DMS 273 (cell line): ENCODE results near the gene WDR6.
"Not testable (repeated sequence)": the region's sequence is repeated elsewhere in the genome, so short reads cannot be mapped to it uniquely, and the experiment has no call there.

Experiments used
- DNase-seq: peaks from one replicate; lab custom pipeline; 2025; ENCODE audit not compliant: unreplicated experiment; lab: John Stamatoyannopoulos, UW

Gene WDR6

DNA sequence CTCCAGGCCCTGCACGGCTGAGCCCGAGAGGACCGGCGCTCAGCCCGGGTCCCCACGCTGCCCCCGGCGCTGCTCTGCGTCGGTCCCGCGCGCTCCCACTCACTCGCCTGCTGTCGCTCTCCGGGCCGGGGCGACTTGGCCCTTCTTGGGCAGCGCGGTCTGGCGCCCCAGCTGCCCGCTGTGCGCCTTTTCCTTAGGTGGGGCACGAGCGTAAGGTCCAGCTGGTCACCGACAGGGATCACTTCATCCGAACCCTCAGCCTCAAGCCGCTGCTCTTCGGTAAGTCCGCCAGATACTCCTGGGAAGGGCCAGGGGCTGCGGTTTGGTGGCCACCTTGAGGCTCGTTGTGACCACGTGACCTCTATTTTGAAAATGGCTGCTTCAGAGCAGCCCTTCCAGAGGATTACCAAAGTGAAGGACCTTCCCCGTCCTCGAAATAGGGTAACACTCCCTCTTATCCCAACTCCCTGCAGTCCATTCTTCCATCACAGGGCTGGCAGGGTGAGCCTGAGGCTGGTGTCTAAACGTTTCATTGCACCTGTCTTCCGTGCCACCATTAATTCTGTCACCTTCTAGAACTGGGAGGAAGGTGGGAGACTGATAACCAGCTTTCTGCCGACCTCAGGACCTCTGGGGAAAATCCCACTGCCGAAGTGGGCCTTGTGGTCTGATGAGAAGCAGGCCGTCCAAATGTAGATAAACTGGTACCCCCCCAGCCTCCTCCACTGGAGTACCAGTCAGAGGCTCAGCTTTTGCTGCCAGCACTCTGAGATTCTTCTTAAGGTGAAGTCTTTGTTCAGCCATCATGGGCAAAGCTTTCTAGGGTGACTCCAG lies 16.3 kb upstream of the WDR6 start:
- DNase-seq = peak; percentile 48

DNA sequence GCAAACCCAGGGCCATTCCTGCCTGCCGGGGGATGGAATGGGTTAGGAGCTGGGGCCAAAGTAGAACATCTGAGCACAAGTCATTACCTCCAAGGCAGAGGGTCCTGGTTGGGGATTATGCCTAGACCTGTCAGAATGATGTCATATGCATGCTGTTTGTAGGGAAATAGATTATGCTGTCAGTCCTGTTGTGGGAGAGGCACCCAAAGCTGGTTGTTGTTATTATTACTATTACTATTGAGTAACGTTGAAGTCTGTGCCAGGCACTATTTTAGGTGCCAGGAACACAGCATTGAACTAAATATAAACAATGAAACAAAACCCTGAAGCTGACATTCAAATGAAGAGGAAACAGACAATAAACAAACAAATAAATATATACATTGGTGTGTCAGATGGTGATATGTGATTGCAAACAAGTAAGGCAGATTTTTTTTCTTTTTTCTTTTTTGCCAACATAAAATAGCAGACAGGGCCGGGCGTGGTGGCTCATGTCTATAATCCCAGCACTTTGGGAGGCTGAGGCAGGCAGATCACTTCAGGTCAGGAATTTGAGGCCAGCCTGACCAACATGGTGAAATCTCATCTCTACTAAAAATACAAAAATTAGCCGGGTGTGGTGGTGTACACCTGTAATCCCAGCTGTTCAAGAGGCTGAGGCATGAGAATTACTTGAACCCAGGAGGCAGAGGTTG lies 15.2 kb upstream of the WDR6 start:
- DNase-seq = no peak

DNA sequence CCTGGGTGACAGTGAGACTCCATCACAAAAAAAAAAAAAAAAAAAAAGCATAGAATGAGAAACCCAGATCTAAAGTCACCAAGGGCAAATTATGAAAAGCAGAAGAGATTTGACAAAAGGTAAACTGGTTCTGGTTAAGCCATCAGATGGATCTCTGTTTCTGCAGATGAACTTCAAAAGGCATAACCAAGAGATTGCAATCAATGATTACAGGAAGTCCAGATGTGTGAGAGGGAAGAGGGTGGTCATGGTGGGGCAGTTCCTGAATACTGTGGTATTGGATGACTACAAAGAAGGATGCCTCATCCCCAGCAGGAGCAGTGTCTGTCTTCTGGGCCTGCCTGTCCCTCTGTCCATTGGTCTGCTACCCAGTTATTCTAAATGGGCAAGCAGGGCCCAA lies 13.4 kb upstream of the WDR6 start:
- DNase-seq = no peak

DNA sequence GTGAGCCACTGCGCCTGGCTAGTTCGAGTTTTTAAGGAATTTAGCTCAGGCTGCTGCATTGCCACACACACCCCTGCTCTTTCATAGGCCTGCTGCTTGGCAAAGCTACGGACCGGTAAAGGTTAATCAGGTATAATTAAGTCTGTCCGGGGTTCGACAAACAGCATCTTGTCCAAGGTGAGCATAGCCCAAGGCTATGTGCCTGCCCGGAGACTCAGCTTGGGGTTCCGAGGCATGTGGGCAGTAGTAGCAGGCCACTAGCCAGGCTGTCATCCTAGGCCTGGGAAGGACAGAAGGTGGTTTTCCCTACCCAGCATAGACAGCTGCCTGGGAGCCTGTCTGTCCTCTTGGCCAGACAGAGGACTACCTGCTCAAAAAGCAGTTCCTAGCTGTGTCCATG lies 10.6 kb upstream of the WDR6 start:
- no peak for DNase-seq

DNA sequence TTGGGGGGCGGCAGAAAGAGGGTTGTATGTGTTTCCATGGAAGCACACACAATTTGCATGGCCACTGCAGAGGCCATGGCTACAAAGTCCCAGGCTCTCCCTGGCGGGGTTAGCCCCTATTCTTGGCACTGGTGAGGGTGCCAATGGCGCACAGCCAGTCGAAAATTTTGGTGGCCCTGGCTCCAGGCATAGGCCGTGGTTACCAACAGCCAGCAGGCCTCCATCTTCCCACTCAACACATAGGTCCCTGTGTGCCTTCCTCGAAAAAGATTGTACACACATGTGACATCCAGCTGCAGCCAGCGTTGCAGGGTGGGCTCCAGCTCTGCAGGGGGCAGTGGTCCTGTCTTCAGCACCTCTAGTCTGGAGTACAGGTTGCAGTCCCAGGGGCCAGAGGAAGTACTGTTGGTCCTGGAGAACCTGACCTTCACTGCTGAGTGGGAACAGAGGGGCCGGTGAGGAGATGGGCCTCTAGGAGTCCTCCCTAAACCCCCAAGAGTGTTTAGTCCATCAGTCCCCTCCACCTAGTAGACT lies 10.0 kb upstream of the WDR6 start:
- no peak for DNase-seq

DNA sequence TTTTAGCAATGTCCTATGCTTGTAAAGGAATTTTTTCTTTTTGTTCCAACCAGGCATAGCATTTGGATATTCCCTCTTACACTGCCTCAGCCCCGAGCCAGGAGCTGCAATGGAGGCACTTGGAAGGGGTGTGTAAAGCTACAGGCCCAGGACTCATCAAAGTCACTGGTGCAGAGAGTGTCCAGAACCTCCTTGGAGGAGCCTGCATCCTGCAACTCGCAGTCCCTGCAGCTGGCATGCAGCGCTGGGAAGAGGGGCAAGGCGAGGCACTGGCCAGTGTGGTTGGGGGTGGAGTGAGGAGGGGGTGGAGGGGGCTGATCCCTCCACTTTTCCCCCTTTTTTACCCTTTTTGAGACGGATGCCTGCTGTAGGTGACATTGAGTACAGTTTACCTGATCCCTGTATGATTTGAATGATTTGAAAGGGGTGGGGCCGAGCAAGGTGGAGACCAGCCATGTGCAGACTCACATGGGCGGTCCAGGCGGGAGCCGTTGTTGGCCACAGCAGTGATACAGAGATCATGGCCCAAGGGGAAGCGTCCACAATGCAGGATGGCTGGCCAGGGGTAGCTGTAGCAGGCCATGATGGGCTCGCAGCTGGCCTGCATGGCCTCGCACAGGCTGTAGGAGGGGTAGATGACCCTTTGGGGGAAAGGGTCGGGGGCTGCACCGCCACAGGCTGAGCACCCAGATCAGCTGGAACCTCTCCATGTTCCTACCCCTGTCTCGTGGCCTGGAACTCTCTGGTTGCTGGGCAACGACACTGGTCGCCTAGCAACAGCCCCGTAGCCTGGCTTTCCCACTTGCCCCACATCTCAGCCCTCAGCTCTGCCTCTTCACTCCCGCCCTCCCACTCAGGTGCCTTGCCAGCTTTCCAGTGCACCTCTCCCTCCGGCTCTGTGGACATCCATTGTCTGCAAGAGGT lies 9.2 kb upstream of the WDR6 start:
- peak; percentile 58 for DNase-seq

DNA sequence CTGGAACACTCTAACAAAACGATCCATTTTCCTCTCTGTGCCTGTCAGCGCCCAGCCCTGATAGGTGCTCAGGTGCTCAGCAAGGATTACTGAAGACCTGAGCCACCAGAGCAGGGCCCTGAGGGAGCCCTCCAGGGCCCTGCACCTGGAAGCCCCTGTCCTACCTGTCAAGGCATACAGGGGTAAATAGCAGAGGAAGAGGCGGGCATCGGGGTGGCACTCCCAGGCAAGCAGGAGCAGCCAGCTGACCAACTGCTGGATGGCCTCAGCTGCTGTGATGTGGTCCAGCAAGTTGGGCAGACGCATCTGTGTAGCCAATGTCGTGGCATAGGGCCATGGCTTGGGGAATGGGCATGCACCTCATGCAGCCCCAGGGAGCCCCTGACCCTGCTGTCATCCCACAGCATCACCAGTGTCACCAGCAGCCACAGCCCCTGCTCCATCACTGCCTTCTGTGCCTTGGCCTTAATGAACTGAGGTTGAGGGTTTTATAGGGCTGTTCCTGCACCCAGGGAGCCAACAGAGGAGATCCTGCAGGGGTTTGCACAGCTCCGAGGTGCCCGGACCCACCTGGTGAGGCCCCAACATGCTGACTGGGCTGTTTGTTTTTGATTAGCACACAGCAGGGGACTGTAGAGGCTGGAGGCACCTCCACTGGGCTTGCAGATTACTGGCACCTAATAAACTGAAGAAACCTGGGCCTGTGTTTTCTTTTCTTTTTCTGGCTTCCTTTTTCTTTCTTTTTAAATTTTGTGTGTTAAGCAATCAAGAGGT lies 7.9 kb upstream of the WDR6 start:
- DNase-seq = no peak

DNA sequence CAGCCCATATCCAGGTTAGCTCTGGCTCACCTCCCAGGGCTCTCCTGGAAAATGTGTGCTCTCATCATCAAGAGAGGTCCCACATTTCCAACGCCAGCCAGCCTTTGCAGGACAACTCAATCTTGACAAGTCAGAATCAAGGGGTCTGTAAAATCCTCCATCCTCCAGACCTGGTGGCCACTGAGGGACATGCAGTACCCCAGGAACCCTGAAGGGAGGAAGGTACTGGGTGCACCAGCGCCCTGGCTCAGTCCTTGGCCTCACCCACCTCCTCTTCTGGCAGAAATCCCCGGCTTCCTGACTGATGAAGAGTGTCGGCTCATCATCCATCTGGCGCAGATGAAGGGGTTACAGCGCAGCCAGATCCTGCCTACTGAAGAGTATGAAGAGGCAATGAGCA lies 6.0 kb upstream of the WDR6 start:
- peak; percentile 18 for DNase-seq

DNA sequence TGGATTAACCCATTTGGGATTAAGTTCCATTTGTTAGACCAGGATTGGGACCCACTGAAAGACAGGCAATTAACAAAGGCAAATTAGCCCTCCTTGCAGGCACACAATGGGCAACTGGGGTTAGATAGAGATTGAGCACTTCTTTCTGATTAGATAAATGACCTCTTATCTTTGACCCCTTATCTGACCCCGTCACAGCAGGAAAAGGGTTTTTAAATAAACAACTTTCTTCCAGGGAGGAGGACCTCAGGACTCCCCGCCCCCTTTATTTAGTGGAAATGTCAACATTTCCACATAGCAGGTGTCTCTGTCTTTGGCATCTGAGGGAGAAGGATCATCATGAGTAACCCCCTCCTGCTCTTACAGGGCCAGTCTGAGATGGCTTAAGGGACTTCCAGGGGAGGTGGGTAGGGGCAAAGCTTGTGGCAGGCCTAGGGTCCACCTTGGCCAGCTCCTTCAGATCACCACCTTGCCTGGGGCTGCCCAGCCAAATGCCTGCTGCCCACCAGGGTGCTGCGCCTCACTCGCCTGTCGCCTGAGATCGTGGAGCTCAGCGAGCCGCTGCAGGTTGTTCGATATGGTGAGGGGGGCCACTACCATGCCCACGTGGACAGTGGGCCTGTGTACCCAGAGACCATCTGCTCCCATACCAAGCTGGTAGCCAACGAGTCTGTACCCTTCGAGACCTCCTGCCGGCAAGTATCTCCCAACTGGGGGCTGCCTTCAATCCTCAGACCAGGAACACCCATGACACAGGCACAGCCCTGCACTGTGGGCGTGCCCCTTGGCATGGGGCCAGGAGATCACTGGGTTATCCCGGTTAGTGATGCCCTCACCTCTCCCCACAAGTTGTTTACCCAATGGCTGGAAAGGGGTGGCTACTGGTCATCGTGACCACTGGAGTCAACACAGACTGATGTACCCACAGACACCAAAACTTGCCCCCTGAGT lies 2.6 kb upstream of the WDR6 start:
- peak; percentile 42 for DNase-seq

DNA sequence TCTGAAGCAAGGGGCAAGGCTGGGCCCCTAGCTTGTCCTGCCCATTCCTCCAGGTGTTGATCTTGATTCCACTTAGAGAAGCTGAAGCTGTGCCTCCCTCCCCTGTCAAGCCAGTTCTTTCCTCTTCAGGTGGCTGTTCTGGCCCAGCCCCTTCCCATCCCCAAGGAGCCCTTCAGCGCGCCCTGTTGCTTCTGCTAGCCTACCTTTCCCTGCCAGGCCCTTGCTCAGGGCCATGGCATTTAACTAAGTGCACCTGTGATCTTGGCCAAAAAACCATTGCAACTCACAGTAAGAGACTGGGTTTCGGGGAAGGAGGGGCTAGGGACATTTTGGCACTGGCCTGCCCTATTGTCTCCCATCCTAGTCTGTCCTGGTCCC lies 1.9 kb upstream of the WDR6 start:
- no peak for DNase-seq

DNA sequence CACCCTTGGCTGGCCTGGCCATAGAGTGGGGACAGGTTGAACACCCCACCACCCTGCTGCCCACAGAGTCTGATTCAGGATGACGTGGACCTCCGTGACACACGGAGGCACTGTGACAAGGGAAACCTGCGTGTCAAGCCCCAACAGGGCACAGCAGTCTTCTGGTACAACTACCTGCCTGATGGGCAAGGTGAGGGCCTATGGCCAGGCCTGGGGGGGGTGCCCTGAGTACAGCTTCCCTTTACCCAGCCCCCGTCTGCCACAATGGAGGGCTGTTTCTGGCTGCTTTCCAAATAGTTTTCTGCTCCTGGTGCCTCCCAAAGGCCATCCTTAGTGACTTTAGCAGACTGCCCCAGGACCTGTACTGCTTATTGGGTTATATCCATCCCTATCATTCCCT lies 1.2 kb upstream of the WDR6 start:
- peak; percentile 33 for DNase-seq

DNA sequence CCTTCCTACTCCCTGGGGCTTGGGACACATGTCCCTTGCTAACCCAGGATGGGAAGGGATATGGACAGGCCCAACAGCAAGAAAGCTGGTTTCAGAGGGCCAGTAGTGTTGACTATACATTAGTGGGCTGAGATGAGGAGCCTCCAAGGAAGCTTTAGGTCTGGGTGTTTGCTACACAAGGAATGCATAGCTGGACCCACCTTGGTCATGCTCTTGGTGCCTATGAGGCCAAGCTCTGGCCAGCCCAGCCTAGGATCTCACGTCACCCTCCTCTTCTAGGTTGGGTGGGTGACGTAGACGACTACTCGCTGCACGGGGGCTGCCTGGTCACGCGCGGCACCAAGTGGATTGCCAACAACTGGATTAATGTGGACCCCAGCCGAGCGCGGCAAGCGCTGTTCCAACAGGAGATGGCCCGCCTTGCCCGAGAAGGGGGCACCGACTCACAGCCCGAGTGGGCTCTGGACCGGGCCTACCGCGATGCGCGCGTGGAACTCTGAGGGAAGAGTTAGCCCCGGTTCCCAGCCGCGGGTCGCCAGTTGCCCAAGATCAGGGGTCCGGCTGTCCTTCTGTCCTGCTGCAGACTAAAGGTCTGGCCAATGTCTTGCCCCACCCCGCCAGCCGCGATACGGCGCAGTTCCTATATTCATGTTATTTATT lies 653 bp upstream of the WDR6 start:
- peak; percentile 48 for DNase-seq

DNA sequence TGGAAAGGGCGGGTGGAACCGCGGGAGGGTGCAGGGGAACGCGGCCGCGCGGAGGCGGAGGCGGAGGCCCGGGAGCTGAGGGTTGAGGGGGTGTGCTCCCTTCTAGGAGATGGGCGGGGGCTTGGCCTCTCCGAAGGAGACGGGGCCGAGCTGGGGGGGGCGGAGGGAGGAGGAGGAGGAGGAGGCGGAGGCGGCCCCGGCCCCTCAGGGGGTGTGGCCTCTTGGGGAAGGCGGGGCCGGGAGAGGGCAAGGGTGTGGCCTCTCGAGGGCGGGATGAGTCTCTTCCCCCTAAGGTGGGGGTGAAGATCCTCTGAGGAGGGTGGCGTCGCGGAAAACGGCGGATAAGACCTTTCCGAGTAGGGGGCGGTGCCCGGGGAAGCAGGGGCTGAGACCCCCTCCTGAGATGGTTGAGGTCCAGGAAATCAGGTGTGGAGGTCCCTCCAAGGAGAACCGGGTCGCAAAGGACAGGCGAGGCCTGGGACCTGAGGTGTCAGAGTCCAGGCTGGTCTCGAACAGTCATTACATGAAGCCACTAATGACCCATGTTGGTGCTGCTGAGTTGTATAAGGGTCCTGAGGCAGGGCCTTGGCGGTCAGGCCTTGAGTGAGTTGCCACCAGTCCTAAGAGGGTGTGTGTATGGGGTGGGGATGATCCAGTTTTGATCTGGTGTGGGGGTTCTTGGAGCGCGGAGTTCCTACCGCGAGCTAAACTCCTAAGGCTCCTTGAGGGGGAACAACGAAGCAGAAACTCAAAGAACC lies 759 bp downstream of the WDR6 start:
- DNase-seq = peak; percentile 86

DNA sequence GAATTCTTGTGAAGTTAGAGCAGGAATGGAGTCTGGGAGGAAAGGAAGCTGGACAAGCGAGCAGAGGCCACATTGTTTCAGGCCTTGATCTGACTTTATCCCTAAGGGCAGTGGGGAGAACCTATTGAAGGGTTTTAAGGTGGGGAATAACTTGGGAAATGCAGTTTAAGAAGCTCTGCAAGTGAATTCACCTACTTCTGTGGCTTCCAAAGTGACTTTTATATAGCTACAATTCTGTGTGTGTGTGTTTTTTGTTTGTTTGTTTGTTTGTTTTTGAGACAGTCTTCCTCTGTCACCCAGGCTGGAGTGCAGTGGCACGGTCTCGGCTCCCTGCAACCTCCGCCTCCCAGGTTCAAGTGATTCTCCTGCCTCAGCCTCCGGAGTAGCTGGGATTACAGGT lies 1.4 kb downstream of the WDR6 start:
- DNase-seq = not testable (repeated sequence)

DNA sequence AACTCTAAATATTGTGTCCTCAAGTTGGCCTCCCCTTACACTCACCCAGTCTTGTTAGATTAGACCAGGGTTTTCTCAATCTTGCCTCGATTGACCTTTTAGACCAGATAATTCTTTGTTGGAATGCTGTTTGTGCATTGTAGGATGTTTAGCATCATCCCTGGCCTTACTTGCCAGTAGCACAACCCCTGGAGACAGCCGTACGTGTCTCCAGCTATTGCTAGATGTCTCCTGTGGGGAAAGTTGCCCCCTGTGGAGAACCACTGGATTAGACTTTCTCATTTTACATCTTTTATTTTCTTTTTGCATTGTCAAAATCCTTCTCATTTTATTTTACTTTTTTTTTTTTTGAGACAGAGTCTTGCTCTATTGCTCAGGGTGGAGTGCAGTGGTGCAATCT lies 2.2 kb downstream of the WDR6 start:
- no peak for DNase-seq

DNA sequence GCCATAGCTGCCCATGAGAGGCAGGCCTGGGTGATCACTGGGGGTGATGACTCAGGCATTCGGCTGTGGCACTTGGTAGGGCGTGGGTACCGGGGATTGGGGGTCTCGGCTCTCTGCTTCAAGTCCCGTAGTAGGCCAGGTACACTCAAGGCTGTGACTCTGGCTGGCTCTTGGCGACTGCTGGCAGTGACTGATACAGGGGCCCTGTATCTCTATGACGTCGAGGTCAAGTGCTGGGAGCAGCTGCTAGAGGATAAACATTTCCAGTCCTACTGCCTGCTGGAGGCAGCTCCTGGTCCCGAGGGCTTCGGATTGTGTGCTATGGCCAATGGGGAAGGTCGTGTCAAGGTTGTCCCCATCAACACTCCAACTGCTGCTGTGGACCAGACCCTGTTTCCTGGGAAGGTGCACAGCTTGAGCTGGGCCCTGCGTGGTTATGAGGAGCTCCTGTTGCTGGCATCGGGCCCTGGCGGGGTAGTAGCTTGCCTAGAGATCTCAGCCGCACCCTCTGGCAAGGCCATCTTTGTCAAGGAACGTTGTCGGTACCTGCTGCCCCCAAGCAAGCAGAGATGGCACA lies 5.3 kb downstream of the WDR6 start:
- no peak for DNase-seq

DNA sequence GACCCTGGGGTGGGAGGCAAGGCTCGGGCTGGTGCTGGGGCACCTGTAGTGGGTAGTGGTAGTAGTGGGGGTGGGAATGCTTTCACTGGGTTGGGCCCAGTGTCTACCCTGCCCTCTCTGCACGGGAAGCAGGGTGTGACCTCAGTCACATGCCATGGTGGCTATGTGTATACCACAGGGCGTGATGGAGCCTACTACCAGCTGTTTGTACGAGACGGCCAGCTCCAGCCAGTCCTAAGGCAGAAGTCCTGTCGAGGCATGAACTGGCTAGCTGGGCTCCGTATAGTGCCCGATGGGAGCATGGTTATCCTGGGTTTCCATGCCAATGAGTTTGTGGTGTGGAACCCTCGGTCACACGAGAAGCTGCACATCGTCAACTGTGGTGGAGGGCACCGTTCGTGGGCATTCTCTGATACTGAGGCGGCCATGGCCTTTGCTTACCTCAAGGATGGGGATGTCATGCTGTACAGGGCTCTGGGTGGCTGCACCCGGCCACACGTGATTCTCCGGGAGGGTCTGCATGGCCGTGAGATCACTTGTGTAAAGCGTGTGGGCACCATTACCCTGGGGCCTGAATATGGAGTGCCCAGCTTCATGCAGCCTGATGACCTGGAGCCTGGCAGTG lies 6.0 kb downstream of the WDR6 start:
- DNase-seq = no peak
